KMS-11 (cell line): ENCODE results near the gene LEMD2.

Experiments used
- H2AFZ ChIP-seq: fragments of 200-600 bp; sonication (generic); 2 replicates; pipeline ENCODE4 v1.6.1; 2016; ENCODE audit warnings: antibody characterized with exemption, mixed run types, low read depth
- H3K27ac ChIP-seq: fragments of 200-600 bp; sonication (generic); 2 replicates; pipeline ENCODE4 v1.6.1; 2016; ENCODE audit warnings: mild to moderate bottlenecking, mixed run types
- H3K27me3 ChIP-seq: fragments of 200-600 bp; sonication (generic); 2 replicates; pipeline ENCODE4 v1.6.1; 2017; ENCODE audit warnings: mild to moderate bottlenecking, low read depth, mixed run types, moderate library complexity; ENCODE audit not compliant: insufficient read depth
- H3K36me3 ChIP-seq: fragments of 200-600 bp; sonication (generic); 2 replicates; pipeline ENCODE4 v1.6.1; 2017; ENCODE audit warnings: mild to moderate bottlenecking, mixed run types; ENCODE audit not compliant: insufficient read depth
- H3K4me1 ChIP-seq: fragments of 200-600 bp; sonication (generic); 2 replicates; pipeline ENCODE4 v1.6.1; 2016; ENCODE audit warnings: mild to moderate bottlenecking, low read depth, mixed run types; ENCODE audit not compliant: poor library complexity, severe bottlenecking
- H3K4me2 ChIP-seq: fragments of 200-600 bp; sonication (generic); 2 replicates; pipeline ENCODE4 v1.7.0; 2016; ENCODE audit warnings: mild to moderate bottlenecking, mixed run types
- H3K4me3 ChIP-seq: fragments of 200-600 bp; sonication (generic); IDR thresholded peaks from 2 replicates; pipeline ENCODE4 v1.6.1; 2017; ENCODE audit warnings: low read depth, low read length, mixed read lengths; ENCODE audit not compliant: insufficient read depth
- H3K79me2 ChIP-seq: fragments of 200-600 bp; sonication (generic); 2 replicates; pipeline ENCODE4 v1.6.1; 2016; ENCODE audit warnings: low read depth, mixed run types; ENCODE audit not compliant: insufficient read depth
- H3K9ac ChIP-seq: fragments of 200-600 bp; sonication (generic); 2 replicates; pipeline ENCODE4 v1.6.1; 2016; ENCODE audit warnings: mild to moderate bottlenecking, mixed run types
- H4K20me1 ChIP-seq: fragments of 200-600 bp; sonication (generic); 2 replicates; pipeline ENCODE4 v1.6.1; 2016; ENCODE audit warnings: mild to moderate bottlenecking, mixed run types; ENCODE audit not compliant: insufficient read depth
- TF ChIP-seq, protein P1 (sequence below): fragments of 200-600 bp; sonication (generic); conservative IDR thresholded peaks from 2 replicates; pipeline ENCODE4 v1.6.1; 2017; ENCODE audit warnings: low read depth, mild to moderate bottlenecking, antibody characterized with exemption, low read length, moderate library complexity, mixed read lengths

LEMD2 gene

DNA sequence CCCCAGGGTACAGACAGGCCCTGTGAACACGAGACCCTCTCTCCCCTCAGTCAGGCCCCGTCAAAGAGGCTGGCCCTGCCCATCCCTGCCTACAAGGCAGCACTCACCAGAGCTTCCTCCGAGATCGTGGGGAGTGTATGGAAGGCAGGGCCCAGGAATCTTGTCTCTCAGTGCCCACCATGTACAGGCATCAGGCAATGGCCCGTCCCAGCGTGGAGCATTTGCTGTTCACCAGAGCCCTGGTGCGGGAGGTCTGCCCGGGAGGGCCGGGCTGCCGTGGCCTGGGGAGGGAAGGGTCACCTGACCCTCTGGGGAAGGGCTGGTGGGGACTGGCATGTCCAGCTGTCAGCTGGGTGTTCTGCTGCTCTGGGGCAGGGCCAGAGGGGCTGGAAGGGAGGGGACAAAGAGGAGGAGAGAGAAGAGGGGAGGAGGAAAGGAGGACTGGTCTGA is 42.3 kb downstream of the LEMD2 start, which contains the start of gene IP6K3:
TSS of gene IP6K3 (minus strand) at position 255 of the 450 bp plus-strand sequence. CDS start 11,429 bp downstream, outside the sequence.
- Histone ChIP-seq H3K27me3 (peaks cover 50% of the 10 kb centered on the region), H3K79me2 (no peaks in the 10 kb centered on the region), H3K27ac (no peak within 1 kb of the TSS), H3K4me1 (peaks cover 7% of the 10 kb centered on the region), H3K4me2 (no peak within 1 kb of the TSS), H3K36me3 (no peaks in the 10 kb centered on the region), H3K4me3 (no peak within 1 kb of the TSS), H2AFZ (no peak within 1 kb of the TSS), H3K9ac (no peak within 1 kb of the TSS), H4K20me1 (no peaks in the 10 kb centered on the region)
- TF ChIP-seq, protein P1, sequence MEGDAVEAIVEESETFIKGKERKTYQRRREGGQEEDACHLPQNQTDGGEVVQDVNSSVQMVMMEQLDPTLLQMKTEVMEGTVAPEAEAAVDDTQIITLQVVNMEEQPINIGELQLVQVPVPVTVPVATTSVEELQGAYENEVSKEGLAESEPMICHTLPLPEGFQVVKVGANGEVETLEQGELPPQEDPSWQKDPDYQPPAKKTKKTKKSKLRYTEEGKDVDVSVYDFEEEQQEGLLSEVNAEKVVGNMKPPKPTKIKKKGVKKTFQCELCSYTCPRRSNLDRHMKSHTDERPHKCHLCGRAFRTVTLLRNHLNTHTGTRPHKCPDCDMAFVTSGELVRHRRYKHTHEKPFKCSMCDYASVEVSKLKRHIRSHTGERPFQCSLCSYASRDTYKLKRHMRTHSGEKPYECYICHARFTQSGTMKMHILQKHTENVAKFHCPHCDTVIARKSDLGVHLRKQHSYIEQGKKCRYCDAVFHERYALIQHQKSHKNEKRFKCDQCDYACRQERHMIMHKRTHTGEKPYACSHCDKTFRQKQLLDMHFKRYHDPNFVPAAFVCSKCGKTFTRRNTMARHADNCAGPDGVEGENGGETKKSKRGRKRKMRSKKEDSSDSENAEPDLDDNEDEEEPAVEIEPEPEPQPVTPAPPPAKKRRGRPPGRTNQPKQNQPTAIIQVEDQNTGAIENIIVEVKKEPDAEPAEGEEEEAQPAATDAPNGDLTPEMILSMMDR, result no peak

DNA sequence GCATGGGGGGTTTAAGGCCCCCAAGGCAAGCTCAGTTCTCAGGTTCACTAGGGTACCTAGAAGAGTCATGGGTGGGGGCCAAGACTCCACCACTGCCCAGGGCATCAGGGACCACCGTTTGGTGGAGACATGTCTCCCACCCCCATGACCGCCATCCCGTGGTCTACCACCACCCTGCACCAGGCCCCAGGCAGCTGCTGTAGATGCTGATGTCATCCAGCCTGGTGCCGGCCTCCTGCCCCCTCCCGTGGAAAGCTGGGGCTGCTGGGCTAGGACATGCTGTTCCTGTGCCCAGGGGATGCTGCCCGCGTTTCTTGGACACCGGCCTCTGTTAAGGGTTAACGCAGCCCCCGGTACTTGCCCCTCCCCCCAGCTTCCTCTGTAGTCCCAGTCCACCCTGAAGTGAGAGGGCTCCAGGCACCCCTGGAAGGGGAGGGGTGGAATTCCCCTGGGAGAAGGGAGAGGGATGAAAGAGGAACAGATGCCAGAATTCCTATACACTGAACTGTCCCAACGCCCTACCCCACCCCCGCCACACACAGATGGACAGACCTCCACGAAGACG is 42.8 kb downstream of the LEMD2 start:
- Histone ChIP-seq H3K4me3 (no peak overlapping the region), H3K36me3 (no peaks in the 10 kb centered on the region), H4K20me1 (no peaks in the 10 kb centered on the region), H3K27ac (no peak overlapping the region), H3K4me2 (no peak overlapping the region), H3K4me1 (peaks cover 7% of the 10 kb centered on the region), H3K9ac (no peak overlapping the region), H2AFZ (no peak overlapping the region), H3K79me2 (no peaks in the 10 kb centered on the region), H3K27me3 (peaks cover 49% of the 10 kb centered on the region)
- TF ChIP-seq, protein P1, result no peak

DNA sequence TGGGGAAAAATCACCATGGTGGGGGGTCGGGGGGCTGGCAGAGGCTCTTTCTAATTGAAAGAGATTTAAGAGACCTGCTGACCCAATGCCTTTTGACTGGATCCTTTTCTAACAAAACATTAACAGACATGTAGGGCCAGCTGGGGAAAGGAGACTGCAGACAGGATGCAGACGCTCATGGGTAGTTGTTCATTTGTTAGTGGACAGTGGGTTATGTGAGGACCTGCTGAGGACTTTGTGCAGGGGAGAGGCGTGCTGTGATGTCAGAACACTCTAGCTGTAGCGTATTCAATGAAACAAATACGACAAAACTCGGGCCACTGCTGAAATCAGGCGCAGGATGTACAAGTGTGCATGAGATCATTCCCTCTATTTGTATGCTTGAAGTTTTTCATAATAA is 43.4 kb downstream of the LEMD2 start:
- TF ChIP-seq, protein P1, result no peak
- no peaks in the 10 kb centered on the region for H3K79me2 ChIP-seq
- no peaks in the 10 kb centered on the region for H4K20me1 ChIP-seq
- no peak overlapping the region for H3K27ac ChIP-seq
- H3K4me3 ChIP-seq, result no peak overlapping the region
- peaks cover 44% of the 10 kb centered on the region for H3K27me3 ChIP-seq
- peaks cover 7% of the 10 kb centered on the region for H3K4me1 ChIP-seq
- no peaks in the 10 kb centered on the region for H3K36me3 ChIP-seq
- H2AFZ ChIP-seq, result no peak overlapping the region
- H3K9ac ChIP-seq, result no peak overlapping the region
- no peak overlapping the region for H3K4me2 ChIP-seq

DNA sequence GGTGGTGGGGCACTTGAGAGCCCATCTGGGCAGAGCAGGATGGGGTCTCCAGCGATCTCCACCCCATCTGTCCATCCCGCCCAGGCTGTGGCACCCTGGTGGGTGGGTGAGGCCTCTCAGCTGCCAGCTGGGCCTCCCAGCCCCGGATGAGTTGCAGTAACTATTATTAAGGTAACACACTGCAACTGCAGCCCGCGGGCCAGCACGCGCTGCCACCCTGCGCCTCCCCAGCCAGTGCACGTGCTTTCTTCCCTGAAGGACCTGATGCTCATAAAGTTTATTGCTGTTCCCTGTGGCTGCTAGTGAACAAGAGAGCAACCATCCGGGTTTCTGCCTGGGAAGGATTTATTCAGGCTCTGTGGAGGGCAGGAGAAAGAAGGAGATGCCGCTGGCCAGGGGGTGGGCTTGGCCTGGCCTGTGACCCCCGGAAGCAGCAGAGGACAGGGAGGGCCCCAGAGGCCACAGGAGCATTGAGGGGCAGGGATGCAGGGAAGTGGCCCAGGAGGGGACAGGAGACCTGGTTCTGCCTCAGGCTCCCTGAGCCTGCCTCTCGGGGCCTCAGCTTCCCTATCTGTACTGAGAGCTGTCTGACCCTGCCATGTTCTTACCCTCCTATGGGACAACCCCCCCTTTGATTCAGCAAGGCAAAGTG is 43.9 kb downstream of the LEMD2 start:
- Histone ChIP-seq H3K4me2 (no peak overlapping the region), H3K27me3 (peaks cover 42% of the 10 kb centered on the region), H3K27ac (no peak overlapping the region), H4K20me1 (no peaks in the 10 kb centered on the region), H3K4me1 (peaks cover 7% of the 10 kb centered on the region), H3K9ac (no peak overlapping the region), H3K4me3 (no peak overlapping the region), H3K36me3 (no peaks in the 10 kb centered on the region), H2AFZ (no peak overlapping the region), H3K79me2 (no peaks in the 10 kb centered on the region)
- TF ChIP-seq, protein P1, result no peak
